HL-60 (cell line): ENCODE results near the gene HNRNPH1.

ENCODE experiments used
- CTCF ChIP-seq: IDR thresholded peaks from one replicate; pipeline ENCODE4 v1.5.1; 2011; ENCODE audit warnings: low read length, control low read depth, inconsistent platforms; ENCODE audit not compliant: insufficient read depth
- GABPA ChIP-seq: IDR thresholded peaks from 2 replicates; pipeline ENCODE4 v1.6.1; 2012; ENCODE audit warnings: low read depth
- POLR2AphosphoS5 ChIP-seq: IDR thresholded peaks from 2 replicates; pipeline ENCODE4 v1.6.1; 2012; ENCODE audit warnings: low read depth
- SPI1 ChIP-seq: IDR thresholded peaks from 2 replicates; pipeline ENCODE4 v1.6.1; 2012; ENCODE audit warnings: low read depth, mild to moderate bottlenecking, borderline replicate concordance
- TF ChIP-seq, protein P1 (sequence below): IDR thresholded peaks from 2 replicates; pipeline ENCODE4 v1.6.1; 2012; ENCODE audit warnings: low read depth; ENCODE audit not compliant: insufficient replicate concordance

DNA sequence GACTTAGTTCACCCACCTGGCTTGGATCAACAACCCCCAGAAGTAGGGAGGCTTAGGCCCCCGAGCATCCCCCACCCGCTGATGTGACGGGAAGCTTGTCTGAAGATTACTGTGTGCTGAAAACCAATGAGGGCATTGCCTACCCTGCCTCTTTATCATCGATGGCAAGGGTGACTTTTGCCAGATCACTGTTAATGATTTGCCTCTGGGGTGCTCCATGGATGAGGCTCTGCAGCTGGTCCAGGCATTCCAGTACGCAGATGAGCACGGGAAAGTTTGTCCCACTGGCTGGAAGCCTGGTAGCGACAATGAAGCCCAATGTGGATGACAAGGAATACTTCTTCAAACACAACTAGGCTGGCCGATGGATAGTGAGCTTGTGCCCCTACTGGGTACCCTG is 51.1 kb downstream of the HNRNPH1 start:
- no peak for TF ChIP-seq GABPA
- no peak for TF ChIP-seq CTCF
- no peak for TF ChIP-seq POLR2AphosphoS5
- TF ChIP-seq, protein P1, sequence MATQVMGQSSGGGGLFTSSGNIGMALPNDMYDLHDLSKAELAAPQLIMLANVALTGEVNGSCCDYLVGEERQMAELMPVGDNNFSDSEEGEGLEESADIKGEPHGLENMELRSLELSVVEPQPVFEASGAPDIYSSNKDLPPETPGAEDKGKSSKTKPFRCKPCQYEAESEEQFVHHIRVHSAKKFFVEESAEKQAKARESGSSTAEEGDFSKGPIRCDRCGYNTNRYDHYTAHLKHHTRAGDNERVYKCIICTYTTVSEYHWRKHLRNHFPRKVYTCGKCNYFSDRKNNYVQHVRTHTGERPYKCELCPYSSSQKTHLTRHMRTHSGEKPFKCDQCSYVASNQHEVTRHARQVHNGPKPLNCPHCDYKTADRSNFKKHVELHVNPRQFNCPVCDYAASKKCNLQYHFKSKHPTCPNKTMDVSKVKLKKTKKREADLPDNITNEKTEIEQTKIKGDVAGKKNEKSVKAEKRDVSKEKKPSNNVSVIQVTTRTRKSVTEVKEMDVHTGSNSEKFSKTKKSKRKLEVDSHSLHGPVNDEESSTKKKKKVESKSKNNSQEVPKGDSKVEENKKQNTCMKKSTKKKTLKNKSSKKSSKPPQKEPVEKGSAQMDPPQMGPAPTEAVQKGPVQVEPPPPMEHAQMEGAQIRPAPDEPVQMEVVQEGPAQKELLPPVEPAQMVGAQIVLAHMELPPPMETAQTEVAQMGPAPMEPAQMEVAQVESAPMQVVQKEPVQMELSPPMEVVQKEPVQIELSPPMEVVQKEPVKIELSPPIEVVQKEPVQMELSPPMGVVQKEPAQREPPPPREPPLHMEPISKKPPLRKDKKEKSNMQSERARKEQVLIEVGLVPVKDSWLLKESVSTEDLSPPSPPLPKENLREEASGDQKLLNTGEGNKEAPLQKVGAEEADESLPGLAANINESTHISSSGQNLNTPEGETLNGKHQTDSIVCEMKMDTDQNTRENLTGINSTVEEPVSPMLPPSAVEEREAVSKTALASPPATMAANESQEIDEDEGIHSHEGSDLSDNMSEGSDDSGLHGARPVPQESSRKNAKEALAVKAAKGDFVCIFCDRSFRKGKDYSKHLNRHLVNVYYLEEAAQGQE, result no peak
- no peak for TF ChIP-seq SPI1
